HG02943 (cell line): ENCODE results near the gene GSTT2.
"Not testable (repeated sequence)": the region's sequence is repeated elsewhere in the genome, so short reads cannot be mapped to it uniquely, and the experiment has no call there.

Experiments used
- ATAC-seq: cut with Tn5 transposase; IDR thresholded peaks from one replicate; pipeline ENCODE4 v1.9.1; 2021; ENCODE audit warnings: mild to moderate bottlenecking, low read depth, moderate library complexity; ENCODE audit not compliant: unreplicated experiment

GSTT2 gene

DNA sequence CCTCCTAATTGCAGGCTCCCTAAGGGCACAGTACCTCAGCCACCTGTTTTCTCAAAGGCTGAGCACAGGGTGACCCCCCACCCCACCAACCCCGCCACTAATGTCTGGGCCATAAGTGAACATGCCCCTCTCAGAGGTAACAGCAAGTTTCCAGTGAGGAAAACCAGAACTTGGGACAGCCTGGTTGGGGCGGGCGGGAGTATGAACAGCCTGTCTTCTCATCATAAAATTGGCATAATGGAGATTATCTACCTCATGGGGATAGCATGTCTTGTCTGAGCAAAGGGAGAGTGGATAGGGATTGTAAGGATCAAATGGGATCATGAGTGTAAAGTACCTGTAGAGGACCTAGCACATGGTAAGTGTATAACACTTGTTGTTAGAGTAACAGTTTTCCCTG, 8.0 kb upstream of the GSTT2 start:
- not testable (repeated sequence) for ATAC-seq

DNA sequence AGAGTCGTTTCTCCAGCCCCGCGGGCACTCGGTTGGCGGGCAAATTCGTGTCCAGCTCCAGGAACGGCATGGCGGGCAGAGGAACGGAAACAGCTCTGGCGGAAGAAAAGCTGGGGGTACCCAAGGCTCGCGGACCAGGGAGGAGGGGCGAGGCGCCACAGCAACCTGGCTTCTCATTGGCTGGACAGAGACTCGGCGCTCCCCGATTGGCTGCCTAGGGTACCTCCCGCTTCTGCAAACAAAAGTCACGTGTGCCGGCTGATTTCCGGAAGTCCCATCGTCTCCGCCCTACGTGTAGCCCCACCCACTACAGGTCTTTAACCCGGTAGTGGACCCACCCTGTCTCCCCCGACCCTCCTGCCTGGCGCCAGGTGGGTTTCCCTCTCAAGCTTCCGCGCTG, 5.6 kb upstream of the GSTT2 start, which contains the start of gene DDT:
TSS of gene DDT (minus strand) at position 97 of the 400 bp plus-strand sequence. CDS start at position 70, 27 bp downstream.
- ATAC-seq, result peak; percentile 87

DNA sequence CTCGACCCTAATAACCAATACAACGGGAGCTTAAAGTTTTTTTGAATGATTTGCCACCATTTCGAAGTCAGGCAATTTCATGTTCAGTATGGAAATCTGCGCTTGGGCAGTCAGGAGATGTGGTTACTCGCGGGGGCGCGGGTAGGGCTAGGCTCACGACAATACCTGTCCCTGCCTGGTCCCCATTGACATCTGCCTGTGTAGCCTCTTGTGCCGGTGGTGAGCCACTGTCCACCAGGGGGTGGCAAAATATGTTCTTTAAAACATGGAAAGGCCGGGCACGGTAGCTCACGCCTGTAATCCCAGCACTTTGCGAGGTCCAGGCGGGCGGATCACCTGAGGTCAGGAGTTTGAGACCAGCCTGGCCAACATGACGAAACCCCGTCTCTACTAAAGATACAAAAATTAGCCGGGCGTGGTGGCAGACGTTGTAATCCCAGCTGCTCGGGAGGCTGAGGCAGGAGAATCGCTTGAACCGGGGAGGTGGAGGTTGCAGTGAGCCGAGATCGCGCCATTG, 5.0 kb upstream of the GSTT2 start:
- ATAC-seq, result peak; percentile 39

DNA sequence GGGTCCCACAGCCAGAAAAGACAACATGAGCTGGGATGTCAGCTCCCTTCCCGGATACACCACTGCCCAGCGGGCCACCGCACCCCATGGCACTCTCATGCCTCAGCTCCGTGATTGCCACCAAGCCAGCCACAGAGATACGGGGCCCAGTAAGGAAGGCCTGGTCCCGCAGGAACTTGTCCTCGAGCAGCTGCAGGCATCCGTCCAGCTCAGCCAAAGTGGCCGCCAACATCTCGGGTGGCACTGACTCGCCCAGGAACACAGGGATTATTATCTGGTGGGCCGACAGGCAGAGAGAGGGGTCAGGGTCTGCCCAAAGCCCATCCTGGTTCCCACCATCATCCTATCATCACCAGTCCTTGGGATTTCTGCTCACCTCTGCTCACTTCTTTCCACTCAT, 2.6 kb upstream of the GSTT2 start:
- ATAC-seq, result not testable (repeated sequence)

DNA sequence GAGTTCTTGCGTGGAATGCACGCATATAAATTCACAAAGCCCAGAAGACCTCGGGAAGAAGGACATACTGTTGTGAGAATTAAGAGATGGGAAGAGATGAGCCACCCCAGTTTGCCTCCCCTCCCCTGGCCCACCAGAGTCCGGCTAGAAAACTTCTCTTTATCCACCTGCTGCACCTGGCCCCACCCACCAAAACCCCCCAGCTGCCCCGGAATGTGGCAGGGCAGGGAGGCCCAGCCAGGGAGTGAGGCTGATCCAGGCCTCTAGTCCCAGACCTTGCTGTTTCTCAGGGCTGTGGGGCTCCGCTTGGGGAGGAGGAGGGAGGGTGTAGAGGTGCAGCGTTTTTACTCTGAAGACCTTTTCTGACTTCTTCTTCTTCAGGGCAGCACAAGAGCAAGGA, 633 bp downstream of the GSTT2 start:
- not testable (repeated sequence) for ATAC-seq

DNA sequence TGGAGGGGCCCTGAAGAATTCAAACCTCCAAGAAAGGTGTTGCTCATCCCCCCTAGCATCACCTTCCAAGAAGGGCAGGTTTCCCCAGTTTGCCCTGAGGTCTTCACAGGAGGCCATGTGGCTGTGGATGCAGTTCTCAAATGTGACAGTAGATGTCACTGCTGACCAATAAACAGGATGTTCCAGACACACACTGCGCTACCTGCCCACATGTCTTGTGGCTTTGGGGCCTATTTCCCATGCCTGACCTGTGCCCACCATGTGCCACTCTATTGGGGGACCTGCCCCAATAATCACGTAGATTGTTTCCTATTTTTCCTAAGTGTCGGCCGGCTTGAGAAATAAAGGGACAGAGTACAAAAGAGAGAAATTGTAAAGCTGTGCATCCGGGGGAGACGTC, 4.5 kb downstream of the GSTT2 start:
- ATAC-seq, result no peak

DNA sequence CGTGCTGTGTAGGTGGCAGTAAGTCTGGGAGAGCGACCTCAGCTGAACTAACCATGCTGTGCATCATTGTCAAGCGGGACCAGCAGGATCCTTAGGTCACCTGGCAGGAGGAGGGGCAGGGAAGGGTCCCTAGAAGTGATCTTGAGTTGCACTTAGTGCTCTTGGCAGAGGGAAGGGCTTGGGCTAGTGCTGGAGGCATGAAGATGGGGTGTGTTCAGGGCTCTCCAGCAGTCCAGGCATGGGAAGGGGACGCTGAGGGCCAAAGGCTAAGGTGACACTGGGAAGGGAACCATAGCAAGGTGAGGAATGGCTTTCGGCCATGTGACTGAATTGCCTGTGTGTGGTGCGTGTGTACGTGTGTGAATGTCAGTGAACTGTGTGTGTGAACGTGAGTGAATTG, 6.2 kb downstream of the GSTT2 start:
- ATAC-seq, result not testable (repeated sequence)

DNA sequence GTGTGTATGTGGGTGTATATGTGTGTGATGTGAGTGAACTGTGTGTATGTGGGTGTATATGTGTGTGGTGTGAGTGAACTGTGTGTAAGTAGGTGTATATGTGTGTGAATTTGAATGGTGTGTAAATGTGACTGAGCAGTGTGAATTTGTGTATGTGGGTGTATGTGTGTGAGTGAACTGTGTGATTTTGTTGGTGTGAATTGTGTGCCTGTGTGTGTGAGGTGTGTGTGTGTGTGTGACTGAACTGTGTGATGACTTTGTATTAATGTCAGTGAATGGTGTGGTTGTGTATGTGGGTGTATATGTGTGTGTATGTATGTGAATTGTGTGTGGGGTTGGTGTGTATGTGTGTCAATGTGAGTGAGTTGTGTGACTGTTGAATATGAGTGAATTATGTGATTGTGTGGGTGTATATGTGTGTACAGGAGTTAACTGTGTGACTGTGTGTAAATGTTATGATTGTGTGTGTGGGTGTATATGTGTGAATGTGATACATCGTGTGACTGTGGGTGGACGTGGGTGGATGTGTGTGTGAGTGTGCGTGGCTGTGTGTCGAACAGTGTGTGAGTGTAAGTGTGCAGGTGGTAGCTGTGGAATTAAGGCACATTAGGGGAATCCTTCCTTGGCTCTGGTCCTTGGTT, 6.7 kb downstream of the GSTT2 start:
- ATAC-seq, result not testable (repeated sequence)

DNA sequence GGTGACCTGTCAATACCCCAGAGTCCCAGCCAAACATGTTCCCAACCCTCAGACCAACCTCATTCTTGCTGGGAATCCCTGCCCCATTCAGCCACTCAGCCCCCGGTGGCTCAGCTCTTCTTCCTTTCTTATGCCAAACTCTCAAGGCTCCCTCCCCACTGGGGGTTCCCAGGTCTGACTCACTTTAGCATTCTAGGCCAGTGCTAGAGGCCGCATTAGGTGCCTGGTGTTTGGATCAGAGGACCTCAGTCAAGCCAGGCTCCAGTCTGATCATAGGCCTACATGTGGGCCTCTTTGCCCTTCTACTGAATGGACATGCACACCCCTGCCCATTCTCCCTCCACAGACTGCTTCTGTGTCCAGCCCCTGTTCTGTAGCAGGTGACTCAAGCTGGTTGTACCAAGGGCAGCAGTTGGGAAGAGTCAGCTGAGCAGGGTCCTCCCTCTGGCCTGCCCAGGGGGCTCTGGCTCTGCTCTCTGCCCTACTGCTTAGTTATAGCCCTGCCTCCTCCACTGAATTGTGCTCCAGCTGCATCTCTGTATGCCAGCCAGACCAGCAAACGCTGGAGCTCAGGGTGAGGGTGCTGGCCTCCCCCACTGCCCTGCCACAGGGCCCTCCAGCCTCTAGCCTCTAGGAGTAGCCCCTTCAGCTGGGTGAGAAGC, 9.8 kb downstream of the GSTT2 start:
- not testable (repeated sequence) for ATAC-seq

DNA sequence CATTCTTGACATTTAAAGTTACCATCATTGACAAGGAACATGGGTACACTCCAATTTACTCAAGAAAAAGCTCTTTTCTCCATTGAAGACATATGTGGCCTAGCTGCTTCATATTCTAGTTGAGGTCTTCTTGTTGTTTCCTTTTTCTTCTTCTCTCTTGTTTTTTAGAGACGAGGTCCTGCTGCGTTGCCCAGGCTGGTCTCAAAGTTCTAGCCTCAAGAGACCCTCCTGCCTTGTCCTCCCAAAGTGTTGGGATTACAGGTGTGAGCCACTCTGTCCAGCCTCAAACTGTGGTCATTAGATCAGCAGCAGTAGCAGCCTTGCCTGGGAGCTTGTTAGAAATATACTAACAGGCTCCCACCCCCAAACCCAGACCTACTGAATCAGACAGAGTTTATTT, 13.1 kb downstream of the GSTT2 start:
- not testable (repeated sequence) for ATAC-seq

DNA sequence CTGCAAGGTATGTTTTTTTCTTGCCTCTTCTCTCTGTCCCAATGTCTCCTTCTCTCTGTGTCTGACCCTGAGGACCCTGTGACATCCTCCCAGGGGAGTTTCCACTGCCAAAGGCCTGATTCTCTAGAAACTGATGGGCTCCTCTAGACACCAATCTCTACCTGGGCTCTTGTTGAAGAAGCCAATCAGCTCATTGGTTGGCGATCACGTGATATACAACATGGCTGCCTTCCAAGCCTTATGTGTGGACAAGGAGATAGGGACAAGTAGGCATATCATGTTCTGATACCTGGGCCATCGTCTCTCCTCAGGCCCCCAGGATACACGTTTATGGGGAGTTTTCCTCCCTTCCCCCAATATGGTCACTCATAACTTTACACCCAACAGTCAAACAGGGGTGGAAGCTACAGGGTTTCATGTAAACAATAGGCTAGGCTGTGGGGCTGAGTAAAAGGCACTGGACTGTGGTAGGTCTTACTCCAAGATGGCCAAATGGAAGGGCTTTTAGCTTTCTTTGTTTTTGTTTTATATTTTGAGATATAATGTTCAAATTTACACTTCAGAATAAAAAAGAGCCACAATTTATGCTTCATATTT, 13.7 kb downstream of the GSTT2 start:
- not testable (repeated sequence) for ATAC-seq

DNA sequence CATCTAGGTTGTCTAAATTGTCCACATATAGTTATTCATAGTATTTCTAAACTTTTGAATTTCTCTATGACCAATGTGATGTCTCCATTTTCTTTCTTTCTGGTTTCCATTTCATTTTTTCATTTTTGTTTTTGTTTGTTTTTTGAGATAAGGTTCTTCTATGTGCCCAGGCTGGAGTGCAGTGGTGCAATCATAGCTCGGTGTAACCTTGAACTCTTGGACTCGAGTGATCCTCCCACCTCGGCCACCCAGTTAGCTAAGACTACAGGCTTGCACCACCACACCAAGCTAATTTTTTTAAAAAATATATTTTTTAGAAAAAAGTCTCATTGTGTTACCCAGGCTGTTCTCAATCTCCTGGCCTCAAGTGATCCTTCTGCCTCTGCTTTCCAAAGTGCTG, 17.2 kb downstream of the GSTT2 start:
- no peak for ATAC-seq

DNA sequence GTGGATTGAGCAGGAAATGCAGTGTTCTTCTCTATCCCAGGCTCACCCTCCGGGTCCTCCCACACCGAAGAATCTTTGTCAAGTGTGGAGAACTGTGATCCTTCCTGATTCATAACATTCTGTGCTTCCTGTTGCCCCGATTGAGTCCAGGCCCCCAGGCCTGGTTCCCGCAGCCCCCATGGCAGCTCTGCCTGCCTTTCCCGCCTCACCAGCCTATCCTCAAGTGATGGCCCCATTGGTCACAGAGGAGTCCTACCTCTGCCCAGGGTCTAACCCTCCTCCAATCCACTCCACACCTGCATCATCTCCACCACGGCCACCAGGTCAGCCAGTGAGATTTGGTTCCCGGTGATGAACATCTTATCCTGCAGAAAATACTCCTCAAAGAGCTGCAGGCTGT, 19.8 kb downstream of the GSTT2 start:
- not testable (repeated sequence) for ATAC-seq

DNA sequence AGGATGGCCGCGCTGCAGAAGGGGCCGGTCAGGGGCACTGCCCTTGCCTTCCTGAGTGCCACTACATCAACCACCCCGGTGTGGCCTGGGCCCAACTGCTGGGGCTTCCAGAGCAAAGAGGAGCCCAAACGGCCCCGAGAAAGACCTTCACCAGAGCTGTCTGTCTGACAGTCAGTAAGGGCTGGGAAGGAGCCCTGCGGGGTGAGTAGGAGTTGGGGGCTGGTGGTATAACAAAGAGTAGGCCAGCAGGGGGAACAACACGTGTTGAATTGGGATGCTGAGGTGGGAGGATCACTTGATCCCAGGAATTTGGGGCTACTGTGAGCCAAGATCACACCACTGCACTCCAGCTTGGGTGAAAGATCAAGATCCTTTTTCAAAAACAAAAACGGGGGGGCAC, 21.4 kb downstream of the GSTT2 start:
- ATAC-seq, result no peak

DNA sequence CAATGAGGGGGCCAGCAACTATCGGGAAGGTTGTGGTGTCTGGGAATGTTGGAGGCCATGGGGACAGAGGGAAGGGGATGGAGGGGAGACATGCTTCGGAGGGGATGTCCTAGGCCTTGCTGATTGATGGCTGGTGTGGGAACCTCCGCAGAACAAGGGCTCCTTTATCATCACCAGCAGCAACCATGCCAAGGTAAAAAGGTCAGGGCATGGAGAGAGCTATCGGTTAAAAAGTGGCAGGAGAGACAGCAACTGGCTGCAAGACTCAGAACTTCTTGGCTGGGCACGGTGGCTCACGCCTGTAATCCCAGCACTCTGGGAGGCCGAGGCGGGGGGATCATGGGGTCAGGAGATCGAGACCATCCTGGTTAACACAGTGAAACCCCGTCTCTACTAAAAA, 22.3 kb downstream of the GSTT2 start:
- no peak for ATAC-seq

DNA sequence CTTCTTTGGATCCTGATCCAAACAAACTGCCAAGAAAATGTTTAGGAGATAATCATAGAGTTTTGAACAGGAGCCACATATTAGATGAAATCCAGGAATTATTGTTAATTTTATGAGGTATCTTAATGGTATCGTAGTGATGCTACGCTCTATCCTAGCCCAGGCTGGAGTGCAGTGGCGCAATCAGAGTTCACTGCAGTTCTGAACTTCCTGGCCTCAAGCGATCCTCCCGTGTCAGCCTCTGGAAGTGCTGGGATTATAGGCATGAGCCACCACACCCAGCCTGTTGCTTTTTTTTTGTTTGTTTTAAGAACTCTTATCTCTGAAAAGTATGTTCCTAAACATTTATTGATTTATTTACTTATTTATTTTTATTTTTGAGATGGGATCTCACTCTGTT, 22.9 kb downstream of the GSTT2 start:
- ATAC-seq, result no peak

DNA sequence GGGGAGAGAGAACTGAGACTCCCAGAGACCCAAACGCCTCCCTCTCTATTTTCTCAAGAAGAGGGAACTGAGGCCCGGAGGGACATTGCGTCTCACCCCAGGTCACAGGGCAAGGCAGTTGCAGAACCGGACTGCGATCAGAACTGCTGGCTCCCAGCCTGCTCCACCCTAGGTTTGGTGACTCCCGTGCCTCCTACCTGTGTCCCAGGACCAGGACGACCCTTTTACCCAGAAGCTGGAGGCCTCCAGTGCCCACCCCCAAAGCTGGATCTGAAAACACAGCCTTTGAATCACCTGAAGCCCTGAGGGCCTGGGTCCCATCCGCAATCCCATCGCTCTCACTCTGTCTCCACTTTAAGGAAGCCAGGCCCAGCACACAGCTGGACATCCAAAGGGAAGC, 24.0 kb downstream of the GSTT2 start:
- no peak for ATAC-seq

DNA sequence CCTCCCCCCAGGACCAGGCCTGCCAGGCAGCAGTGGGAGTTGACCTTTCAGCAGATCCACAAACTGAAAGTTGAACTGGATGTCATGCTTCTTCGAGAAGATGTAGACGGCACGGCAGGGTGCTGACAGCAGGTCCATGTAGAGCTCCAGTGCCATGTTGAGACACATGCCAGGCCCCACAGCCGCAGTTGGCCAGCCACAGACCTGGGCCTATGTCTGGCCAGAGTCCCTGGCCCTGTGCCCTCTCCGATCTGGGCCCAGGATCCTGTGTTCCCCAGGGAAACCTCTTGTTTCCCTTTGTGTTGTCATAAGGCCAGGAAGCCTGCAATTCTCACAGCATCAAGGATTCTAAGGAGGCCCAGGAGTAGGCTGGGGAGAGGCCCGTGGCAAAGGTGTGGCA, 25.3 kb downstream of the GSTT2 start, which contains the start of gene GSTT4:
TSS of gene GSTT4 (minus strand) at position 253 of the 400 bp plus-strand sequence. CDS start at position 156, 97 bp downstream.
- no peak for ATAC-seq

DNA sequence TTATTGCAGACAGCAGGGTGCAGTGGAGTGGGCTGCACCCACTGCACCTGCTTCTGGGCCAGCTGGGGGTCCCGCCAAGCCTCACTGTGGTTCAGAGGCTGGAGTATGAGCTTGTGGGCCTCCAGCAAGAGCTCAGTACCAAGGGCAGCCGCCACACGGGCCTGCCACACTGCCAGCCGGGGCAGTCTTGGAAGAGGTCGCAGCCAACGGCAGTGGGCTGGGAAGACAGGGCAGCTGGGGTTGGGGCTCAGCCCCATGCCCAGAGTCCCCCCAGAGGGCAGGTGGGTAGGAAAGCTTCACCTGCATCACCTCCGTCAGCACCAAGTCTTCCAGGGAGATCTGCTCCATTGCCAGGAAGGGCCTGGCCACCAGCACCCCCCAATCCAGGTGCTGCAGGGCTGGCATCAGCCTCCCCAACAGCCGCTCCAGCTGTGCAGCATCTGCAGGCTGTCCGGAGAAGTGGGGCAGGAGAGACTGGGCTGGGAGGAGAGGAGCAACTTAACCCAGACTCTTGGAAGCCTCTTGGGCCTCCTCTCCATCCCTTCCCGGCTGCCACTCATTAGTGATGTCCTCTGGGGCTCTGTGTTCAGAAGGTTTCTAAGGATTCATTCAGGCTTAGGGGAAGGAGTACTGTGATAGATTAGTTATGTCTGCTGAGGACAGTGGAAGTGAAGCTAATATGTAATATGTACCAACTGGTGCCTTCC, 26.4 kb downstream of the GSTT2 start:
- ATAC-seq, result no peak

DNA sequence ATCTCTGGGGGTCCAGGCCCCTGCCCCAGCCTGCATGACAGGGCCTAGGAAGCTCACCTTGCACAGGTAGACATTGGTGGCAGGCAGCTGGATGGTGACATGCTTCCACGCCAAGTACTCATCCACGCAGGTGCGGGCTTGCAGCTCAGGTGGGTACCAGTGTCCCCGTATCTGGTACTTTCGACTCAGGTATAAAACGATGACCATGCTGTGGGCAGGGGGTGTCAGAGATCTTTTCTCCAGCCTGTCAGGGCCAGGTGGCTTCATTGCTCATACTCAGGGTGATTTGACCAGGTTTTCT, 26.9 kb downstream of the GSTT2 start:
- no peak for ATAC-seq
